HCT116 (cell line): Measurements from ENCODE around the gene FNDC3B. TPM values are rescaled to one million over a fixed set of nuclear protein-coding genes. Genes with fewer than 3 reads are reported as not detected.

Source experiments
- ATAC-seq: fragments of 200-7000 bp; cut with Tn5 transposase; 2 replicates; pipeline ENCODE4 v1.9.1; 2020; ENCODE audit warnings: mild to moderate bottlenecking, moderate library complexity
- BruUV-seq: library from RNA; stranded (reverse); fragments of 400-500 nt; replicated peaks from 2 replicates; lab custom pipeline; 2021; lab: Mats Ljungman, UMichigan
- CTCF ChIA-PET: fragments of 300-600 bp; sonication (Branson Sonifier 250); formaldehyde crosslinking; loops from one replicate; lab custom pipeline; 2021; ENCODE audit warnings: antibody characterized with exemption; lab: Charles Lee
- POLR2A ChIA-PET: fragments of 300-600, 350-600 bp; sonication (Branson Sonifier 250); formaldehyde crosslinking; loops from one replicate; lab custom pipeline; 2021; ENCODE audit warnings: antibody characterized with exemption; lab: Charles Lee
- RAD21 ChIA-PET, 2 experiments: fragments of 300-600 bp; sonication (Branson Sonifier 250); formaldehyde crosslinking; loops; one replicate each; lab custom pipeline; 2023; ENCODE audit warnings: low total read pairs in 2 of 2; ENCODE audit not compliant: uncharacterized antibody in 2 of 2, unreplicated experiment in 2 of 2, low non-redundant PET in 1 of 2; lab: Charles Lee
- DNase-seq: peaks from one replicate; pipeline ENCODE4 v3.0.0-alpha.2; 2010; ENCODE audit warnings: low read depth, low spot score
- H2AFZ ChIP-seq: fragments of 200-600 bp; shearing (Covaris generic), sonication (generic); 2 replicates; pipeline ENCODE4 v1.6.1; 2017; ENCODE audit warnings: low read depth, mixed run types, mixed read lengths, antibody characterized with exemption, low read length; ENCODE audit not compliant: poor library complexity, severe bottlenecking
- H3K27ac ChIP-seq: 2 replicates; pipeline ENCODE4 v1.5.1; 2012; ENCODE audit warnings: low read depth, low read length
- H3K27me3 ChIP-seq: fragments of 200-600 bp; sonication (generic); 2 replicates; pipeline ENCODE4 v1.6.1; 2016; ENCODE audit warnings: mixed run types, low read length, mixed read lengths; ENCODE audit not compliant: insufficient read depth
- H3K36me3 ChIP-seq, 2 experiments: fragments of 200-500 bp in 1 of 2; fragments of 200-600 bp in 1 of 2; sonication (Bioruptor generic) in 1 of 2; sonication (generic) in 1 of 2; 2 replicates each; pipeline versions ENCODE4 v1.5.1 to v1.6.1; 2014 to 2016; ENCODE audit warnings: low read length in 2 of 2, inconsistent platforms in 1 of 2, mixed read lengths in 1 of 2, mixed run types in 1 of 2; ENCODE audit not compliant: insufficient read depth in 2 of 2, control insufficient read depth in 1 of 2
- H3K4me1 ChIP-seq, 2 experiments: fragments of 200-600 bp in 1 of 2; sonication (generic) in 1 of 2; 2 replicates each; pipeline versions ENCODE4 v1.5.1 to v1.6.1; 2012 to 2017; ENCODE audit warnings: low read length in 2 of 2, inconsistent platforms in 1 of 2, mild to moderate bottlenecking in 1 of 2, mixed read lengths in 1 of 2, mixed run types in 1 of 2, moderate library complexity in 1 of 2; ENCODE audit not compliant: insufficient read depth in 2 of 2, control insufficient read depth in 1 of 2
- H3K4me2 ChIP-seq: fragments of 200-600 bp; sonication (generic); 2 replicates; pipeline ENCODE4 v1.6.1; 2017; ENCODE audit warnings: mixed run types, low read length, mixed read lengths
- H3K4me3 ChIP-seq, 2 experiments: fragments of 200-600 bp in 1 of 2; sonication (generic) in 1 of 2; replicated peaks in 1 of 2; 2 replicates each; pipeline ENCODE4 v1.5.1; 2011 to 2016; ENCODE audit warnings: low read length in 2 of 2, control low read depth in 1 of 2, low read depth in 1 of 2, mild to moderate bottlenecking in 1 of 2, mixed read lengths in 1 of 2, mixed run types in 1 of 2
- H3K79me2 ChIP-seq: fragments of 200-600 bp; sonication (generic); 2 replicates; pipeline ENCODE4 v1.6.1; 2017; ENCODE audit warnings: mild to moderate bottlenecking, mixed run types, low read length, moderate library complexity, mixed read lengths; ENCODE audit not compliant: insufficient read depth
- H3K9ac ChIP-seq: fragments of 200-600 bp; sonication (generic); 2 replicates; pipeline ENCODE4 v1.6.1; 2016; ENCODE audit warnings: low read length, mixed read lengths
- H3K9me2 ChIP-seq: fragments of 200-600 bp; sonication (generic), shearing (Covaris generic); 2 replicates; pipeline ENCODE4 v1.6.1; 2017; ENCODE audit warnings: mixed run types, mild to moderate bottlenecking, moderate library complexity; ENCODE audit not compliant: insufficient read depth
- H3K9me3 ChIP-seq, 2 experiments: fragments of 200-500 bp in 1 of 2; fragments of 200-600 bp in 1 of 2; sonication (Bioruptor generic) in 1 of 2; sonication (generic) in 1 of 2; 2 replicates each; pipeline ENCODE4 v1.6.1; 2014 to 2017; ENCODE audit warnings: low read length in 2 of 2, mixed read lengths in 2 of 2, inconsistent platforms in 1 of 2, low read depth in 1 of 2, mild to moderate bottlenecking in 1 of 2, mixed run types in 1 of 2, moderate library complexity in 1 of 2; ENCODE audit not compliant: control insufficient read depth in 1 of 2, insufficient read depth in 1 of 2
- H4K20me1 ChIP-seq: fragments of 200-600 bp; sonication (generic), shearing (Covaris generic); 2 replicates; pipeline ENCODE4 v1.6.1; 2017; ENCODE audit warnings: mixed run types, mild to moderate bottlenecking, moderate library complexity; ENCODE audit not compliant: insufficient read depth
- ATF3 ChIP-seq: IDR thresholded peaks from 2 replicates; pipeline ENCODE4 v1.6.1; 2012
- CBX3 ChIP-seq: IDR thresholded peaks from 2 replicates; pipeline ENCODE4 v1.6.1; 2012; ENCODE audit warnings: low read depth
- EZH2phosphoT487 ChIP-seq: fragments of 200-600 bp; IDR thresholded peaks from 2 replicates; pipeline ENCODE4 v1.6.1; 2018; ENCODE audit warnings: antibody characterized with exemption, borderline replicate concordance
- JUND ChIP-seq: IDR thresholded peaks from 2 replicates; pipeline ENCODE4 v1.6.1; 2012
- POLR2A ChIP-seq: IDR thresholded peaks from 2 replicates; pipeline ENCODE4 v1.7.0; 2011; ENCODE audit warnings: borderline replicate concordance; ENCODE audit not compliant: insufficient read depth, insufficient read length; ENCODE audit errors: extremely low read depth
- SIN3A ChIP-seq: IDR thresholded peaks from 2 replicates; pipeline ENCODE4 v1.6.1; 2012; ENCODE audit warnings: low read depth
- SRF ChIP-seq: IDR thresholded peaks from 2 replicates; pipeline ENCODE4 v1.6.1; 2012; ENCODE audit warnings: low read depth
- YY1 ChIP-seq: IDR thresholded peaks from 2 replicates; pipeline ENCODE4 v1.6.1; 2011; ENCODE audit warnings: low read length, low read depth, moderate library complexity, mild to moderate bottlenecking; ENCODE audit not compliant: insufficient replicate concordance; ENCODE audit errors: extremely low read depth
- ZFX ChIP-seq: fragments of 450-650 bp; IDR thresholded peaks from 2 replicates; pipeline ENCODE4 v1.6.1; 2017
- ZNF274 ChIP-seq: fragments of 200-500 bp; sonication (Bioruptor generic); IDR thresholded peaks from 2 replicates; pipeline ENCODE4 v1.6.1; 2014; ENCODE audit warnings: mild to moderate bottlenecking, low read depth, low read length, inconsistent platforms
- intact Hi-C: fragments of 100-400 bp; cut with micrococcal nuclease; formaldehyde crosslinking; loops from 2 replicates; pipeline ENCODE4 v1.10.0; 2022
- total RNA-seq: library from RNA; stranded (reverse); gene quantifications from one replicate; pipeline ENCODE4 v1.2.1, GENCODE V29; 2021; ENCODE audit not compliant: unreplicated experiment
- TF ChIP-seq, protein P1 (sequence below), 3 experiments: fragments of 200-600 bp in 1 of 3; sonication (generic) in 1 of 3; IDR thresholded peaks in 2 of 3; conservative IDR thresholded peaks in 1 of 3; 2 replicates each; pipeline ENCODE4 v1.5.1; 2012 to 2017; ENCODE audit warnings: low read depth in 2 of 3, low read length in 2 of 3, antibody characterized with exemption in 1 of 3, borderline replicate concordance in 1 of 3, control low read depth in 1 of 3, mild to moderate bottlenecking in 1 of 3, mixed read lengths in 1 of 3, mixed run types in 1 of 3, moderate library complexity in 1 of 3; ENCODE audit not compliant: insufficient read depth in 1 of 3
- TF ChIP-seq, protein P2 (sequence below): IDR thresholded peaks from 2 replicates; pipeline ENCODE4 v1.6.1; 2011; ENCODE audit warnings: mild to moderate bottlenecking, low read length, moderate library complexity; ENCODE audit not compliant: insufficient replicate concordance; ENCODE audit errors: extremely low read depth
- TF ChIP-seq, protein P3 (sequence below): IDR thresholded peaks from 2 replicates; pipeline ENCODE4 v1.6.1; 2012; ENCODE audit warnings: low read depth

Gene FNDC3B
- total RNA-seq, 1 experiment from 2014 or later, result 45.7 TPM

DNA sequence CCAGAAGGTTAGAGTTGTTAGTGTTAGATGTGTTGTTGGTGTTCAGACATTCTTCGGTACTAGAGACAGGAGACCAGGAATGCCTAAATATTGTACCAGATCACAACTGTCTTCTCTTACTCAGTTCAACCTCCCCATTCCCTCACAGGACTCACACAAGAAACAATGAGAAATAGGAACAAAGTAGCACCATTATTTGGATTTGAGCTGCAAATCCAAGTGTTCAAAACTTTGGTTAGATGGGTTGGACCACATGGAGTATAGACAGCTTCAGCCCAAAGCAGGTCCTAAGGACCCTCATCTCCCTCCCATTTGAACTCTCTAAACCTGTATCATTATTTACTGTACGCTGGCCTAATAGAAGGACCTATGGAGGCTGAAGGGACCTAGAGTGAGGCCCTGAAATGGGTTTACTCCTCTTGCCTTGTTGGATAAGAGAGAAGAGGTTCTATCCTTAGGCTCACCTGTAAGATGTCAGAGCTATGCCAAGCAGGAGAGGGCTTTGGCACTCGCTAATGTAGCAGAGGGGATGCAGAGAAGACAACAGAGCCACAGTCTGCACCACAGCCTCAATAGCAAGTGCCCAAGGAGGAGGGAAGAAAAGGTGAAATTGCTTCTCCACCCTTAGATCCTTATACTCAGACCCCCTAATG lies 70.9 kb downstream of the FNDC3B start (continued):
- TF ChIP-seq, protein P1, sequence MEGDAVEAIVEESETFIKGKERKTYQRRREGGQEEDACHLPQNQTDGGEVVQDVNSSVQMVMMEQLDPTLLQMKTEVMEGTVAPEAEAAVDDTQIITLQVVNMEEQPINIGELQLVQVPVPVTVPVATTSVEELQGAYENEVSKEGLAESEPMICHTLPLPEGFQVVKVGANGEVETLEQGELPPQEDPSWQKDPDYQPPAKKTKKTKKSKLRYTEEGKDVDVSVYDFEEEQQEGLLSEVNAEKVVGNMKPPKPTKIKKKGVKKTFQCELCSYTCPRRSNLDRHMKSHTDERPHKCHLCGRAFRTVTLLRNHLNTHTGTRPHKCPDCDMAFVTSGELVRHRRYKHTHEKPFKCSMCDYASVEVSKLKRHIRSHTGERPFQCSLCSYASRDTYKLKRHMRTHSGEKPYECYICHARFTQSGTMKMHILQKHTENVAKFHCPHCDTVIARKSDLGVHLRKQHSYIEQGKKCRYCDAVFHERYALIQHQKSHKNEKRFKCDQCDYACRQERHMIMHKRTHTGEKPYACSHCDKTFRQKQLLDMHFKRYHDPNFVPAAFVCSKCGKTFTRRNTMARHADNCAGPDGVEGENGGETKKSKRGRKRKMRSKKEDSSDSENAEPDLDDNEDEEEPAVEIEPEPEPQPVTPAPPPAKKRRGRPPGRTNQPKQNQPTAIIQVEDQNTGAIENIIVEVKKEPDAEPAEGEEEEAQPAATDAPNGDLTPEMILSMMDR (IDR thresholded peaks at IDR 0.05 in 2 of 3, conservative IDR thresholded peaks at IDR 0.05 in 1 of 3; ENCODE audit: borderline replicate concordance in 1 of 3, insufficient read depth in 1 of 3, low read depth in 2 of 3, low read length in 2 of 3), result no peak
- no peak for TF ChIP-seq SRF
- no peak for TF ChIP-seq SIN3A
- TF ChIP-seq YY1, result no peak
- no peak for TF ChIP-seq CBX3

DNA sequence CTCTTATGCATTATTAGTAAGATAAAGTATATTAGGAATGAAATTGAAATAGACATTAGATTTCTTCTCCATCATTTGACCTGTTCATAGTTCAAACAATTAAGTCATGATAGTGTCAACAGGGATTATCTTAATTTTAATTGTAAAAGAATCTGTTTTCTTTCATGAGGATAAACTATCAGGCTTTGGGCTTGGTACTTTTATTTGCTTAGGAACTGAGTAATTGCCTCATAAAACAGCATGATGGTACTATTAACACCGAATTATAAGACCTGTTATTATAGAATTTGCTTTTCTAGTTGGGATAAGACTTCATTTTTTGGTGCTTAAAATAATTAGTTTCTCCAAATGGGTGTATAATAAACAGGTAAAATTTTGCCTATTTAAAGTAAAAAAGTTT lies 71.8 kb downstream of the FNDC3B start:
- ChIA-PET RAD21 (no interaction called here), CTCF (no interaction called here), POLR2A (no interaction called here)
- no peak for DNase-seq
- no peaks in the 10 kb centered on the region for H3K4me1 ChIP-seq
- H3K9ac ChIP-seq, result no peak overlapping the region
- H4K20me1 ChIP-seq, result peaks cover 4% of the 10 kb centered on the region; the same call in 1 of the 2 replicates
- intact Hi-C loops, result no loop called here
- H3K27me3 ChIP-seq, result no peaks in the 10 kb centered on the region
- no peak overlapping the region for H2AFZ ChIP-seq
- H3K9me2 ChIP-seq, result no peaks in the 10 kb centered on the region
- H3K4me2 ChIP-seq, result no peak overlapping the region
- H3K9me3 ChIP-seq, result no peaks in the 10 kb centered on the region
- no peak overlapping the region for H3K4me3 ChIP-seq
- BruUV-seq, result no TSS peak
- H3K79me2 ChIP-seq, result peaks cover 5% of the 10 kb centered on the region; the same call in 1 of the 2 replicates
- no peak overlapping the region for H3K27ac ChIP-seq
- 0 out of 4 replicates have a peak, but pooled peaks cover 0 to 4% of the 10 kb centered on the region in 2 experiments for H3K36me3 ChIP-seq
- no peak for ATAC-seq
- no peak for TF ChIP-seq POLR2A
- no peak for TF ChIP-seq ZNF274
- TF ChIP-seq, protein P2, sequence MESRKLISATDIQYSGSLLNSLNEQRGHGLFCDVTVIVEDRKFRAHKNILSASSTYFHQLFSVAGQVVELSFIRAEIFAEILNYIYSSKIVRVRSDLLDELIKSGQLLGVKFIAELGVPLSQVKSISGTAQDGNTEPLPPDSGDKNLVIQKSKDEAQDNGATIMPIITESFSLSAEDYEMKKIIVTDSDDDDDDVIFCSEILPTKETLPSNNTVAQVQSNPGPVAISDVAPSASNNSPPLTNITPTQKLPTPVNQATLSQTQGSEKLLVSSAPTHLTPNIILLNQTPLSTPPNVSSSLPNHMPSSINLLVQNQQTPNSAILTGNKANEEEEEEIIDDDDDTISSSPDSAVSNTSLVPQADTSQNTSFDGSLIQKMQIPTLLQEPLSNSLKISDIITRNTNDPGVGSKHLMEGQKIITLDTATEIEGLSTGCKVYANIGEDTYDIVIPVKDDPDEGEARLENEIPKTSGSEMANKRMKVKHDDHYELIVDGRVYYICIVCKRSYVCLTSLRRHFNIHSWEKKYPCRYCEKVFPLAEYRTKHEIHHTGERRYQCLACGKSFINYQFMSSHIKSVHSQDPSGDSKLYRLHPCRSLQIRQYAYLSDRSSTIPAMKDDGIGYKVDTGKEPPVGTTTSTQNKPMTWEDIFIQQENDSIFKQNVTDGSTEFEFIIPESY, result no peak
- TF ChIP-seq JUND, result no peak
- TF ChIP-seq, protein P3, sequence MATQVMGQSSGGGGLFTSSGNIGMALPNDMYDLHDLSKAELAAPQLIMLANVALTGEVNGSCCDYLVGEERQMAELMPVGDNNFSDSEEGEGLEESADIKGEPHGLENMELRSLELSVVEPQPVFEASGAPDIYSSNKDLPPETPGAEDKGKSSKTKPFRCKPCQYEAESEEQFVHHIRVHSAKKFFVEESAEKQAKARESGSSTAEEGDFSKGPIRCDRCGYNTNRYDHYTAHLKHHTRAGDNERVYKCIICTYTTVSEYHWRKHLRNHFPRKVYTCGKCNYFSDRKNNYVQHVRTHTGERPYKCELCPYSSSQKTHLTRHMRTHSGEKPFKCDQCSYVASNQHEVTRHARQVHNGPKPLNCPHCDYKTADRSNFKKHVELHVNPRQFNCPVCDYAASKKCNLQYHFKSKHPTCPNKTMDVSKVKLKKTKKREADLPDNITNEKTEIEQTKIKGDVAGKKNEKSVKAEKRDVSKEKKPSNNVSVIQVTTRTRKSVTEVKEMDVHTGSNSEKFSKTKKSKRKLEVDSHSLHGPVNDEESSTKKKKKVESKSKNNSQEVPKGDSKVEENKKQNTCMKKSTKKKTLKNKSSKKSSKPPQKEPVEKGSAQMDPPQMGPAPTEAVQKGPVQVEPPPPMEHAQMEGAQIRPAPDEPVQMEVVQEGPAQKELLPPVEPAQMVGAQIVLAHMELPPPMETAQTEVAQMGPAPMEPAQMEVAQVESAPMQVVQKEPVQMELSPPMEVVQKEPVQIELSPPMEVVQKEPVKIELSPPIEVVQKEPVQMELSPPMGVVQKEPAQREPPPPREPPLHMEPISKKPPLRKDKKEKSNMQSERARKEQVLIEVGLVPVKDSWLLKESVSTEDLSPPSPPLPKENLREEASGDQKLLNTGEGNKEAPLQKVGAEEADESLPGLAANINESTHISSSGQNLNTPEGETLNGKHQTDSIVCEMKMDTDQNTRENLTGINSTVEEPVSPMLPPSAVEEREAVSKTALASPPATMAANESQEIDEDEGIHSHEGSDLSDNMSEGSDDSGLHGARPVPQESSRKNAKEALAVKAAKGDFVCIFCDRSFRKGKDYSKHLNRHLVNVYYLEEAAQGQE, result no peak
- TF ChIP-seq, protein P1 (IDR thresholded peaks at IDR 0.05 in 2 of 3, conservative IDR thresholded peaks at IDR 0.05 in 1 of 3; ENCODE audit: borderline replicate concordance in 1 of 3, insufficient read depth in 1 of 3, low read depth in 2 of 3, low read length in 2 of 3), result no peak
- TF ChIP-seq ATF3, result no peak
- TF ChIP-seq SIN3A, result no peak
- TF ChIP-seq ZFX, result no peak
- no peak for TF ChIP-seq EZH2phosphoT487
